Heart left ventricle (tissue), 13 donors: Measurements from ENCODE around the gene CCPG1.

Experiments used
- POLR2A ChIP-seq, 2 donors: fragments of 450-650 bp; IDR thresholded peaks; one replicate each; pipeline ENCODE4 v1.6.1; 2017; ENCODE audit warnings: antibody characterized with exemption in 2 of 2, mild to moderate bottlenecking in 2 of 2, moderate library complexity in 2 of 2
- TF ChIP-seq, protein P1 (sequence below), 12 donors: fragments of 200-600 bp; sonication (generic) in 4 of 12; IDR thresholded peaks; one replicate each; pipeline versions ENCODE4 v1.5.0 to v1.8.0; 2018 to 2022; ENCODE audit warnings: antibody characterized with exemption in 12 of 12, mild to moderate bottlenecking in 5 of 12
- donor health status: ischemic (EF 13 %, LVEDD 7.1; RV severe dilation, severe dysfunction).
- donor health status: DM: no; HTN: yes; CAD: no.
- donor health status: DM: no; HTN: no; CAD: no.
- donor health status: ischemic (EF 25% LVEDD 6.9; RV normal size, moderate dysfunction).
- donor health status: ischemic (EF 25% LVEDD 5.7; RV mildly dilated, moderate dysfunction).
- donor health status: ischemic (EF 35%, LVEDD 5.7; RV mildly dilated, moderate dysfunction).
- donor health status: nonischemic (EF 11% LVEDD 7.7; RV severe dilation, severe dysfunction).
- donor health status: DM: yes; HTN: yes; CAD: no.
- donor health status: PGD.
- donor health status: ischemic (EF 29% LVEDD 5.4; RV normal size, mild dysfunction).
- donor health status: nonischemic (EF 23%, LVEDD 6.1; RV moderate dilation, normal function).

DNA sequence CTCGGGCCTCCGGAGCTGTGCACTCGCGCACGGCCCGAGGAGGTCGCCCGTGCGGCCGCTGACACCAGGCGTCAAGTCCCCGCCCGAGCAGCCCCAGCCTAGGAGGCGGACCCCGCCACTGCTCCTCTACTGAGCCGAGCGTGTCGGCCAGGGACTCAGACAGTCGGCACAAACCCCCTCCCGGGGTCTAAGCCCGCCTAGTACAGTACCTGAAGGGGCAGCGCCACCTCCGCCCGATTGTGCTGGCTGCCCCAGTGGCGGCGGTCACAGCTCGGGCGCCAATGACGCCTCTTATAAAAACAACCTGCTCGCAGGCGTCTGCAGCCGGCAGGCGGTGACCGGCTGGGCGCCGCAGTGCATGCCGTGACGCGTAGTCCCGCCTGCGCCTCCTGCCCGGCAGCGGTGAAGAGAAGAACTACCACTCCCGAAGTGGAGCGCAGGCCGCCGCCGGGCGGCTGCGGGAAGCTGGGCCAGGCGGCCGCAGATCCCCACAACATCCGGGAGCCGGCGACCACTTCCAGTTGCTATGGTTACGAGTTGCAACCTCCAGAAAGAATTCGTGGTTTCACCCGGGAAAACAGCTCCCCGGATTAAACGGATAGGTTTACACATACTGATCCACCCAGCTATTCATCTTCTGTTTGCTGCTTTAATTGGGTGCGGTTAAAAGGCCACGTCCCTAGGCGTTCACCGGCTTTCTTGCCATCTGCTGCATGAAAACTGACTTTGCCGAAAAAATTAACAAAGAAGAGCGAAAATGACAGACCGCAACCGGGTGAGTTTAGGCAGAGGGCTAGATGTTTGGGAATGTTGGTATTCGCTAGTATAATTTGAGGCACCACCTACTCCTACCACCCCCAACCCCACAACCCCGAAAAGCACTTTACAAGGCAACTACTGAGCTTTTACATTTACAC is at the start of gene CCPG1, which contains the start of gene PIERCE2:
- TF ChIP-seq, protein P1, sequence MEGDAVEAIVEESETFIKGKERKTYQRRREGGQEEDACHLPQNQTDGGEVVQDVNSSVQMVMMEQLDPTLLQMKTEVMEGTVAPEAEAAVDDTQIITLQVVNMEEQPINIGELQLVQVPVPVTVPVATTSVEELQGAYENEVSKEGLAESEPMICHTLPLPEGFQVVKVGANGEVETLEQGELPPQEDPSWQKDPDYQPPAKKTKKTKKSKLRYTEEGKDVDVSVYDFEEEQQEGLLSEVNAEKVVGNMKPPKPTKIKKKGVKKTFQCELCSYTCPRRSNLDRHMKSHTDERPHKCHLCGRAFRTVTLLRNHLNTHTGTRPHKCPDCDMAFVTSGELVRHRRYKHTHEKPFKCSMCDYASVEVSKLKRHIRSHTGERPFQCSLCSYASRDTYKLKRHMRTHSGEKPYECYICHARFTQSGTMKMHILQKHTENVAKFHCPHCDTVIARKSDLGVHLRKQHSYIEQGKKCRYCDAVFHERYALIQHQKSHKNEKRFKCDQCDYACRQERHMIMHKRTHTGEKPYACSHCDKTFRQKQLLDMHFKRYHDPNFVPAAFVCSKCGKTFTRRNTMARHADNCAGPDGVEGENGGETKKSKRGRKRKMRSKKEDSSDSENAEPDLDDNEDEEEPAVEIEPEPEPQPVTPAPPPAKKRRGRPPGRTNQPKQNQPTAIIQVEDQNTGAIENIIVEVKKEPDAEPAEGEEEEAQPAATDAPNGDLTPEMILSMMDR (IDR thresholded peaks at IDR 0.05), result peak; percentile 72 to 92 (median 89)
- peak; percentile 49 to 92 for TF ChIP-seq POLR2A (IDR thresholded peaks at IDR 0.05)
